OCI-LY3 (cell line): ENCODE results near the gene C10orf95.

Experiments
- H2AFZ ChIP-seq: fragments of 200-600, 300-600 bp; shearing (Covaris generic); 2 replicates; pipeline ENCODE4 v1.6.0; 2014; ENCODE audit warnings: antibody characterized with exemption, low read depth, low read length
- H3K27ac ChIP-seq: fragments of 200-600, 300-600 bp; sonication (generic); 2 replicates; pipeline ENCODE4 v1.5.1; 2014; ENCODE audit warnings: mild to moderate bottlenecking, low read length, moderate library complexity, mixed read lengths
- H3K27me3 ChIP-seq: fragments of 200-600, 300-600 bp; sonication (generic); 2 replicates; pipeline ENCODE4 v1.6.1; 2014; ENCODE audit warnings: low read depth, low read length, mixed read lengths
- H3K36me3 ChIP-seq: fragments of 200-600, 300-600 bp; sonication (generic); replicated peaks from 2 replicates; pipeline ENCODE3; 2014; ENCODE audit warnings: low read depth, low read length, mixed read lengths
- H3K4me1 ChIP-seq: fragments of 300-600, 200-600 bp; sonication (generic); 2 replicates; pipeline ENCODE4 v1.6.1; 2014; ENCODE audit warnings: low read length, mixed read lengths
- H3K4me2 ChIP-seq: fragments of 200-600, 300-600 bp; sonication (generic); 2 replicates; pipeline ENCODE4 v1.6.1; 2014; ENCODE audit warnings: low read length, mixed read lengths
- H3K4me3 ChIP-seq: fragments of 300-600, 200-600 bp; sonication (generic); 2 replicates; pipeline ENCODE4 v1.5.1; 2014; ENCODE audit warnings: antibody characterized with exemption, mild to moderate bottlenecking, low read length, moderate library complexity
- H3K79me2 ChIP-seq: fragments of 300-600, 200-600 bp; shearing (Covaris generic); 2 replicates; pipeline ENCODE4 v1.6.1; 2014; ENCODE audit warnings: mild to moderate bottlenecking, low read length, mixed read lengths
- H3K9ac ChIP-seq: fragments of 300-600, 200-600 bp; shearing (Covaris generic); 2 replicates; pipeline ENCODE4 v1.6.0; 2014; ENCODE audit warnings: mild to moderate bottlenecking, low read length, moderate library complexity
- H3K9me3 ChIP-seq: fragments of 200-600, 300-600 bp; shearing (Covaris generic); 2 replicates; pipeline ENCODE4 v1.6.1; 2014; ENCODE audit warnings: low read length, mixed read lengths; ENCODE audit not compliant: insufficient read depth
- H4K20me1 ChIP-seq: fragments of 200-600, 300-600 bp; sonication (generic); 2 replicates; pipeline ENCODE4 v1.6.1; 2016; ENCODE audit warnings: low read length, mixed read lengths; ENCODE audit not compliant: insufficient read depth
- CTCF ChIP-seq: fragments of 200-600, 300-600 bp; sonication (generic); IDR thresholded peaks from 2 replicates; pipeline ENCODE4 v1.5.1; 2014; ENCODE audit warnings: antibody characterized with exemption, low read length, low read depth
- EZH2phosphoT487 ChIP-seq: fragments of 200-600 bp; shearing (Covaris generic); IDR thresholded peaks from 2 replicates; pipeline ENCODE4 v1.6.1; 2018; ENCODE audit warnings: antibody characterized with exemption, mixed run types, low read depth

The C10orf95 gene

DNA sequence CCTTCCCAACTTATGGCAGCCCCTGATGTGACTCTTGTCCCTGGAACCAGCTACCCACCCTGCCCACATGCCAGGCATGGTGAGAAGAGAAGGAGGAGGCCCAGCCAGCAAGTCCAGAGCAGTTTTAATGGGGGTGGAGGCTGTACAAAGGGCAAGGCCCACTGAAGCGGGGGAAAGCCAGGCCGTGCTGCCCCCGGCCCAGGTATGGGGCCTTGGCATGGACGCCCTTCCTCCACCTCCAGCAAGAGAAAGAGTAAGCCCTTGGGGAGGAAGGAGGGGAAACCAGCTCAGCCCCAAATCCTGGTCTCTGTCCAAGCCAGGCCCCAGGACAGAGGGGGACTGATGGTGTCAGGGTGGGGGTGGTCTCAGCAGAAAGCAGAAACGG is 48.8 kb downstream of the C10orf95 start:
- H3K9ac ChIP-seq: no peak overlapping the region
- H3K4me1 ChIP-seq: peaks cover 34% of the 10 kb centered on the region
- no peaks in the 10 kb centered on the region for H3K9me3 ChIP-seq
- TF ChIP-seq CTCF (no peak), EZH2phosphoT487 (no peak)
- H3K27ac ChIP-seq: no peak overlapping the region
- H3K4me2 ChIP-seq: no peak overlapping the region
- peaks cover 29% of the 10 kb centered on the region for H3K36me3 ChIP-seq
- no peaks in the 10 kb centered on the region for H3K27me3 ChIP-seq
- H4K20me1 ChIP-seq: peaks cover 13% of the 10 kb centered on the region
- H3K79me2 ChIP-seq: peaks cover 19% of the 10 kb centered on the region
- no peak overlapping the region for H3K4me3 ChIP-seq
- H2AFZ ChIP-seq: no peak overlapping the region

- Histone ChIP-seq H3K4me3 (no peak overlapping the region), H3K4me1 (peaks cover 38% of the 10 kb centered on the region), H3K9me3 (no peaks in the 10 kb centered on the region), H2AFZ (no peak overlapping the region), H3K9ac (no peak overlapping the region), H3K36me3 (peaks cover 33% of the 10 kb centered on the region), H3K4me2 (no peak overlapping the region), H3K79me2 (peaks cover 23% of the 10 kb centered on the region), H4K20me1 (peaks cover 13% of the 10 kb centered on the region), H3K27ac (no peak overlapping the region), H3K27me3 (no peaks in the 10 kb centered on the region)
- TF ChIP-seq CTCF (no peak), EZH2phosphoT487 (no peak)
Observed at GRCh38 chr10:102401735-102402511, 49.4 kb downstream of the C10orf95 start.

DNA sequence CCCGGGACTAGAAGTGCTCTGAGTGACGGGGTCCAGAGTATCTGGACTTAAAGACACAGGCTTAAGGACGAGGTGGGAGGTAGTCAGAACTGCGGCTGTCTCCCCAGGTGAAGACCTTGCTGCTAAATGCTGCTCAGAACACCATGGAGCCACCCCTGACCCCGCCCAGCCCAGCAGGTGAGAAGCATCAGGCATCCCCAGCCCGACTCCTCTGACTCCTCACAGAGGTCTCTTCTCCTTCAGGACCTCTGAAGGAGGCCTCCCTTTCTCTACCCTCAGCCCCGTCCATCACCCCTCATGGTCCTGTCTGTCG is 50.0 kb downstream of the C10orf95 start:
- Histone ChIP-seq H3K27ac (no peak overlapping the region), H3K36me3 (peaks cover 39% of the 10 kb centered on the region), H4K20me1 (peaks cover 13% of the 10 kb centered on the region), H3K4me3 (no peak overlapping the region), H3K4me1 (peaks cover 44% of the 10 kb centered on the region), H3K27me3 (no peaks in the 10 kb centered on the region), H2AFZ (no peak overlapping the region), H3K79me2 (peaks cover 29% of the 10 kb centered on the region), H3K4me2 (no peak overlapping the region), H3K9me3 (no peaks in the 10 kb centered on the region), H3K9ac (no peak overlapping the region)
- no peak for TF ChIP-seq EZH2phosphoT487
- no peak for TF ChIP-seq CTCF

GRCh38 chr10:102400598-102401341 is 50.6 kb downstream of the C10orf95 start:
- no peak overlapping the region for H3K4me3 ChIP-seq
- peaks cover 35% of the 10 kb centered on the region for H3K79me2 ChIP-seq
- H3K9me3 ChIP-seq: no peaks in the 10 kb centered on the region
- TF ChIP-seq CTCF (no peak), EZH2phosphoT487 (no peak)
- no peak overlapping the region for H3K27ac ChIP-seq
- H3K36me3 ChIP-seq: peaks cover 44% of the 10 kb centered on the region
- H3K9ac ChIP-seq: no peak overlapping the region
- H3K4me2 ChIP-seq: no peak overlapping the region
- peaks cover 45% of the 10 kb centered on the region for H3K4me1 ChIP-seq
- H4K20me1 ChIP-seq: peaks cover 13% of the 10 kb centered on the region
- H3K27me3 ChIP-seq: no peaks in the 10 kb centered on the region
- no peak overlapping the region for H2AFZ ChIP-seq
